ENCODE measurements around the gene PTPN1. TPM values are rescaled to one million over a fixed set of nuclear protein-coding genes. Genes with fewer than 3 reads are reported as not detected.
A peak's percentile ranks its signal among the peaks of the same experiment; 100 is the strongest.

Gene PTPN1
- total and polyA plus RNA-seq, 2 of the 13 experiments (the other 11 are each of a cell fraction or from before 2014, with no cell fraction given) = 17.7 to 37.2 TPM

DNA sequence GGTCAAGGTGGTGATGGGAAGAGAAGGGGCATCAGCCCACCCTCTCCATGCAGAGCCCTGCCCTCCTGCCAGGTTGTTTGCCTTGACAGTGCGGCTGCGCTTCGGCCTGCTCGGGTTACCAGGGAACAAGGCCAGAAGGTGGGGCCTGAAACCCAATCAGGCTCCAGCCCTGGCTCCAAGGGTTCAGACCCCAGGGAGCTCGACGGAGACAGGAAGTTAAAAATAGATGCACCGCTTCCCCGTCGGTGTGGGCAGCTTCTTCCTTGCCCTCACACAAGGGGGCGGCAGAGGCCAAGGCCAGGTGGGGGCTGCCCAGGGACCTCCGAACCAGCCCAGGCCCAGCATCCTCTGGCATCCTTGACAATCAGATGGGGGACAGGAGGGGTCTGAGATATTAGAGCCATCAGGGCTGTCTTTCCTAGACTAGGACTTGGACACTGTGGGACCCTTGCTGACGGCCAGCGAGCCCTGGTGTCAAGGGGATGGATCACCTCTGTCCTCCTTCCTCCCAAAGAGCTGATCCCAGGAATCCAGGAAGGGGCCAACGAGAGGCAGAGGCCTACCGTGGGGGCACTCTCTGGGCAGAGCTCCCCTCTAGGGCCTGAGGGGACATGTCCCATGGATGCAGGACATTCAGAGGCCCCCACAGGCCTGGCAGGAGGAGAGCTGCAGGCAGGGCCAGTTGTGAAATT lies 115.9 kb downstream of the PTPN1 start (continued):
- TF ChIP-seq, protein P1, sequence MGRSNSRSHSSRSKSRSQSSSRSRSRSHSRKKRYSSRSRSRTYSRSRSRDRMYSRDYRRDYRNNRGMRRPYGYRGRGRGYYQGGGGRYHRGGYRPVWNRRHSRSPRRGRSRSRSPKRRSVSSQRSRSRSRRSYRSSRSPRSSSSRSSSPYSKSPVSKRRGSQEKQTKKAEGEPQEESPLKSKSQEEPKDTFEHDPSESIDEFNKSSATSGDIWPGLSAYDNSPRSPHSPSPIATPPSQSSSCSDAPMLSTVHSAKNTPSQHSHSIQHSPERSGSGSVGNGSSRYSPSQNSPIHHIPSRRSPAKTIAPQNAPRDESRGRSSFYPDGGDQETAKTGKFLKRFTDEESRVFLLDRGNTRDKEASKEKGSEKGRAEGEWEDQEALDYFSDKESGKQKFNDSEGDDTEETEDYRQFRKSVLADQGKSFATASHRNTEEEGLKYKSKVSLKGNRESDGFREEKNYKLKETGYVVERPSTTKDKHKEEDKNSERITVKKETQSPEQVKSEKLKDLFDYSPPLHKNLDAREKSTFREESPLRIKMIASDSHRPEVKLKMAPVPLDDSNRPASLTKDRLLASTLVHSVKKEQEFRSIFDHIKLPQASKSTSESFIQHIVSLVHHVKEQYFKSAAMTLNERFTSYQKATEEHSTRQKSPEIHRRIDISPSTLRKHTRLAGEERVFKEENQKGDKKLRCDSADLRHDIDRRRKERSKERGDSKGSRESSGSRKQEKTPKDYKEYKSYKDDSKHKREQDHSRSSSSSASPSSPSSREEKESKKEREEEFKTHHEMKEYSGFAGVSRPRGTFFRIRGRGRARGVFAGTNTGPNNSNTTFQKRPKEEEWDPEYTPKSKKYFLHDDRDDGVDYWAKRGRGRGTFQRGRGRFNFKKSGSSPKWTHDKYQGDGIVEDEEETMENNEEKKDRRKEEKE (IDR thresholded peaks at IDR 0.05) = no peak
- no peak for TF ChIP-seq ZNF326 (CRISPR knock-in tag; IDR thresholded peaks at IDR 0.05; ENCODE audit: borderline replicate concordance)
- TF ChIP-seq NCOA5 (CRISPR knock-in tag; IDR thresholded peaks at IDR 0.05) = no peak
- TF ChIP-seq DPF2 (CRISPR knock-in tag; IDR thresholded peaks at IDR 0.05; ENCODE audit: borderline replicate concordance, low read depth) = peak; percentile 31; the same call in 1 of the 2 replicates
- TF ChIP-seq MTF2 (CRISPR knock-in tag; IDR thresholded peaks at IDR 0.05; ENCODE audit: borderline replicate concordance) = no peak
- no peak for TF ChIP-seq ZNF446 (CRISPR knock-in tag; IDR thresholded peaks at IDR 0.05)
- 0 out of 2 replicates have a peak, but pooled peaks have one; percentile 24 for TF ChIP-seq ZSCAN31 (CRISPR knock-in tag; IDR thresholded peaks at IDR 0.05; ENCODE audit: low read depth)
- no peak for TF ChIP-seq ZNF816 (CRISPR knock-in tag; IDR thresholded peaks at IDR 0.05; ENCODE audit: borderline replicate concordance)
- TF ChIP-seq ZNF382 (CRISPR knock-in tag; IDR thresholded peaks at IDR 0.05; ENCODE audit: borderline replicate concordance) = no peak
- TF ChIP-seq, protein P2, sequence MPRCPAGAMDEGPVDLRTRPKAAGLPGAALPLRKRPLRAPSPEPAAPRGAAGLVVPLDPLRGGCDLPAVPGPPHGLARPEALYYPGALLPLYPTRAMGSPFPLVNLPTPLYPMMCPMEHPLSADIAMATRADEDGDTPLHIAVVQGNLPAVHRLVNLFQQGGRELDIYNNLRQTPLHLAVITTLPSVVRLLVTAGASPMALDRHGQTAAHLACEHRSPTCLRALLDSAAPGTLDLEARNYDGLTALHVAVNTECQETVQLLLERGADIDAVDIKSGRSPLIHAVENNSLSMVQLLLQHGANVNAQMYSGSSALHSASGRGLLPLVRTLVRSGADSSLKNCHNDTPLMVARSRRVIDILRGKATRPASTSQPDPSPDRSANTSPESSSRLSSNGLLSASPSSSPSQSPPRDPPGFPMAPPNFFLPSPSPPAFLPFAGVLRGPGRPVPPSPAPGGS (CRISPR knock-in tag; IDR thresholded peaks at IDR 0.05) = no peak
- no peak for TF ChIP-seq TEAD2 (CRISPR knock-in tag; IDR thresholded peaks at IDR 0.05)
- 0 out of 2 replicates have a peak, but pooled peaks have one; percentile 24 for TF ChIP-seq KLF13 (CRISPR knock-in tag; IDR thresholded peaks at IDR 0.05)
- TF ChIP-seq ZBTB8A (CRISPR knock-in tag; IDR thresholded peaks at IDR 0.05; ENCODE audit: borderline replicate concordance, low read depth) = no peak
- TF ChIP-seq ZNF567 (CRISPR knock-in tag; IDR thresholded peaks at IDR 0.05; ENCODE audit: borderline replicate concordance) = no peak
- no peak for TF ChIP-seq FOXA1 (IDR thresholded peaks at IDR 0.05)
- 0 out of 2 replicates have a peak, but pooled peaks have one; percentile 38 for TF ChIP-seq FOXA1 (CRISPR knock-in tag; IDR thresholded peaks at IDR 0.05)
- no peak for TF ChIP-seq MED13 (CRISPR knock-in tag; IDR thresholded peaks at IDR 0.05)
- TF ChIP-seq SRSF4 (IDR thresholded peaks at IDR 0.05; ENCODE audit: low read depth, low read length, poor library complexity, severe bottlenecking) = no peak
- no peak for TF ChIP-seq SMAD9 (CRISPR knock-in tag; IDR thresholded peaks at IDR 0.05)
- TF ChIP-seq NFYC (CRISPR knock-in tag; IDR thresholded peaks at IDR 0.05) = peak; percentile 41; the same call in 1 of the 2 replicates
- no peak for TF ChIP-seq CC2D1A (CRISPR knock-in tag; IDR thresholded peaks at IDR 0.05)
- TF ChIP-seq GLMP (CRISPR knock-in tag; IDR thresholded peaks at IDR 0.05; ENCODE audit: borderline replicate concordance) = no peak
- TF ChIP-seq KLF12 (CRISPR knock-in tag; IDR thresholded peaks at IDR 0.05; ENCODE audit: borderline replicate concordance) = no peak
- no peak for TF ChIP-seq ZNF256 (CRISPR knock-in tag; conservative IDR thresholded peaks at IDR 0.05)
- no peak for TF ChIP-seq PRMT3 (CRISPR knock-in tag; IDR thresholded peaks at IDR 0.05; ENCODE audit: borderline replicate concordance, low read depth)
- no peak for TF ChIP-seq CREB1 (IDR thresholded peaks at IDR 0.05)
- no peak for TF ChIP-seq CREB1 (CRISPR knock-in tag; IDR thresholded peaks at IDR 0.05)
- TF ChIP-seq STAT5B (CRISPR knock-in tag; IDR thresholded peaks at IDR 0.05) = no peak
